Measurements from ENCODE around the gene WDR73.

- TF ChIP-seq CTCF (conservative IDR thresholded peaks at IDR 0.05 in 1 of 2, IDR thresholded peaks at IDR 0.05 in 1 of 2; ENCODE audit: low read depth in 1 of 2, low read length in 2 of 2) (no peak), EZH2 (IDR thresholded peaks at IDR 0.05; ENCODE audit: low read length, missing control alignments) (no peak)
Observed at GRCh38 chr15:84590406-84590805, 63.7 kb downstream of the WDR73 start.
